ENCODE data around the gene SPIN2B.

- TF ChIP-seq CTCF (IDR thresholded peaks at IDR 0.05): no peak
- TF ChIP-seq POLR2A (IDR thresholded peaks at IDR 0.05): no peak
These were observed 17.3 kb upstream of the SPIN2B start for GRCh38 chrX:57138674-57139073.
